Left hindlimb (tissue), 1 donor: ENCODE data around the gene DNAJC3.
"Not testable (repeated sequence)": the region's sequence is repeated elsewhere in the genome, so short reads cannot be mapped to it uniquely, and the experiment has no call there.

Source experiments
- DNase-seq: peaks from one replicate; pipeline ENCODE4 v3.0.0-alpha.2; 2018

The DNAJC3 gene

GRCh38 chr13:95722241-95722640 is 45.3 kb downstream of the DNAJC3 start:
- DNase-seq = no peak

- no peak for DNase-seq
These were observed 46.5 kb downstream of the DNAJC3 start for GRCh38 chr13:95723438-95723837.

DNA sequence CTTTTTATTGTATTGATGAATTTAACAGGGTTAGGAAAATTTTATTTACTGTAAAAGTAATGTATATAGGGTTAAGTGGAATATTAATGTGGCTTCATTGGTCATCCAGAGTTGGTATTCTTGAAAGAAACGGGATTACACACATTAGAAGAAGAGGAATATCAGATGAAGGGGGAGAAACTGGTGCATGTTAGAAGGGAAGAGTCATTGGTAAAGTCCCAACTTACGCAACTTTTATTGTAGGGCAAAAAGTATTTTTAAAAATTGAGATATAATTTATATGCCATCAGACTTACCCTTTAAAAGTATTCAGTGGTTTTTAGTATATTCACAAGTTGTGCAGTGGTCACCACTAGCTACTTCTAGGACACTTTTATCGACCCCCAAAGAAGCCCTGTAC is 47.3 kb downstream of the DNAJC3 start:
- DNase-seq = no peak

GRCh38 chr13:95726876-95727275 is 49.9 kb downstream of the DNAJC3 start:
- no peak for DNase-seq

DNA sequence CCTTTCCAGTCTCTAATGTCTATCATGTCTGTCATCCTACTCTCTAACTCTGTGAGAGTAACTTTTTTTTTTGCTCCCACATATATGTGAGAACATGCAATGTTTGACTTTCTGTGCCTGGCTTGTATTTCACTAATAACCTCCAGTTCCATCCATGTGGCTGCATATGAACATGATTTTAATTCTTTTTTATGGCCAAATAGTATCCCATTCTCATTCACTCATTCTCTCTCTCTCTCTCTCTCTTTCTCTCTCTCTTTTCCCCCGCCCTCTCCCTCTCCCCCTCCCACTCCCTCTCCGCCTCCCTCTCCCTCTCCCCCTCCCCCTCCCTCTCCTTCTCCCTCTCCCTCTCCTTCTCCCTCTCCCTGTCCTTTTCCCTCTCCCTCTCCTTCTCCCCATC is 52.0 kb downstream of the DNAJC3 start:
- DNase-seq = no peak

GRCh38 chr13:95734124-95734523 is 57.2 kb downstream of the DNAJC3 start:
- no peak for DNase-seq

DNA sequence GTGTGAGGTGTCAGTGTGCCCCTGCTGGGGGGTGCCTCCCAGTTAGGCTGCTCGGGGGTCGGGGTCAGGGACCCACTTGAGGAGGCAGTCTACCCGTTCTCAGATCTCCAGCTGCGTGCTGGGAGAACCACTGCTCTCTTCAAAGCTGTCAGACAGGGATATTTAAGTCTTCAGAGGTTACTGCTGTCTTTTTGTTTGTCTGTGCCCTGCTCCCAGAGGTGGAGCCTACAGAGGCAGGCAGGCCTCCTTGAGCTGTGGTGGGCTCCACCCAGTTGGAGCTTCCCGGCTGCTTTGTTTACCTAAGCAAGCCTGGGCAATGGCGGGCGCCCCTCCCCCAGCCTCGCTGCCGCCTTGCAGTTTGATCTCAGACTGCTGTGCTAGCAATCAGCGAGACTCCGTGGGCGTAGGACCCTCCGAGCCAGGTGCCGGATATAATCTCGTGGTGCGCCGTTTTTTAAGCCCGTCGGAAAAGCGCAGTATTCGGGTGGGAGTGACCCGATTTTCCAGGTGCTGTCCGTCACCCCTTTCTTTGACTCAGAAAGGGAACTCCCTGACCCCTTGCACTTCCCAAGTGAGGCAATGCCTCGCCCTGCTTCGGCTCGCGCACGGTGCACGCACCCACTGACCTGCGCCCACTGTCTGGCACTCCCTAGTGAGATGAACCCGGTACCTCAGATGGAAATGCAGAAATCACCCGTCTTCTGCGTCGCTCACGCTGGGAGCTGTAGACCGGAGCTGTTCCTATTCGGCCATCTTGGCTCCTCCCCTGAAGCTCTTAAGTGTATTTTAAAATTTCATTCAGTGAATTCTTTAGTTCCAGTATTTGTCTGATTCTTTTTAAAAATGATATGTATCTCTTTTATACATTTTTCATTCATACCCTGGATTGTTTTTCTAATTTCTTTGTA is 63.4 kb downstream of the DNAJC3 start:
- DNase-seq = not testable (repeated sequence)

GRCh38 chr13:95740979-95741320 is 64.0 kb downstream of the DNAJC3 start:
- DNase-seq = no peak

- DNase-seq = no peak
These were observed 64.9 kb downstream of the DNAJC3 start for GRCh38 chr13:95741584-95742563.

DNA sequence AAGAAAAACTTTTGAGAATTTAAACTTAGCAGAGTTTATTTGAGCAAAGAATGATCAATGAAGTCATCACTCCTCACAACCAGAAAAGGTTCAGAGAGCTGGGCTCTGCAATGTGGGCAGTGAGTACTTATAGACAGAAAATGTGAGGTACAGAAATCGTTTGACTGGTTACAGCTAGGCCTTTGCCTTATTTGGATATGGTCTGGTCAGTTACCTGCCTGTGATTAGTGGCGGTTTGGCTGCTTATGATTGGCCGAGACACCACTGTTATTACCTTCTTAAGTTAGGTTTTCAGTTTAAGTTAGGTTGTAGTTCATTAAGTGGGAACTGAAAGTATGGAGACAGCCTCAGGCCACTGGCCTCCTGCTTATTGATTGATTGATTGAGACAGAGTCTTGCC is 66.3 kb downstream of the DNAJC3 start:
- no peak for DNase-seq

- DNase-seq = no peak
These were observed 68.3 kb downstream of the DNAJC3 start for GRCh38 chr13:95745289-95745688.

GRCh38 chr13:95745752-95746151 is 68.8 kb downstream of the DNAJC3 start:
- no peak for DNase-seq

GRCh38 chr13:95749545-95749944 is 72.6 kb downstream of the DNAJC3 start:
- no peak for DNase-seq

DNA sequence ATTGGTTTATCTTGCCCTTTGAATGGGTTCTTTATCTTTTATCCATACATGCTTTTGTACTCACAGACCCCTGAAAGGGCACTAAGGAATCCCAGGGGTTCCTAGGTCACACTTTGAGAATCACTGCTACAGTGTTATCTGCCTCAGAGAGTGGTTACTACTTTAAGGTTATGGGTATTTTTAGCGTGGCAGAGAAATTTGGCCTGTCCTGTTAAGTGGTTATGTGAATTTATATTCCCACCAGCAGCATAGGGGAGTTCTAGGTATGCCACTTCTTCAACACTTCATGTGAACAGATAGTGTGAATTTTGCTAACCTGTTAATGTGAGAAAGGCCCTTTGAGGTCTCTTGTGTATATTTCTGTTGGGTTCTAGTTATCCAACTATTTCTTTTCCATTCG is 75.7 kb downstream of the DNAJC3 start:
- no peak for DNase-seq

DNA sequence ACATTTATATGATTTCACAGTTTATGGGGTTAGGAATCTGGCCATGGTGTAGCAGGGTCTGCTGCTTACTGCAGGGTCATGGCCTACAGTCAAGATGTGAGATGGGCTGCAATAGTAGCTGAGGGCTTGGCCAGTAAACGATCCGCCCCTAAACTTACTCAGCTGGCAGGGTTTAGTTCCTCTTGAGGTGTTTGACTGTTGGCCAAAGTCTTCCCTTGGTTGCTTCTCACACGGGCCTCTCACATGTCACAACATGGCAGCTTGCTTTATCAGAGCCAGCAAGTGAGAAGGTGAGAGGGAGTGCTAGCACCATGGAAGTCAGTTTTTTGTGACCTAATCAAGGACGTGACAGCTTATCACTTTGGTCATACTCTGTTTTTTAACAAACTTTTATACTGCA is 77.1 kb downstream of the DNAJC3 start:
- DNase-seq = no peak

- no peak for DNase-seq
These were observed 79.1 kb downstream of the DNAJC3 start for GRCh38 chr13:95756072-95756471.

GRCh38 chr13:95762626-95763025 is 85.7 kb downstream of the DNAJC3 start:
- not testable (repeated sequence) for DNase-seq

DNA sequence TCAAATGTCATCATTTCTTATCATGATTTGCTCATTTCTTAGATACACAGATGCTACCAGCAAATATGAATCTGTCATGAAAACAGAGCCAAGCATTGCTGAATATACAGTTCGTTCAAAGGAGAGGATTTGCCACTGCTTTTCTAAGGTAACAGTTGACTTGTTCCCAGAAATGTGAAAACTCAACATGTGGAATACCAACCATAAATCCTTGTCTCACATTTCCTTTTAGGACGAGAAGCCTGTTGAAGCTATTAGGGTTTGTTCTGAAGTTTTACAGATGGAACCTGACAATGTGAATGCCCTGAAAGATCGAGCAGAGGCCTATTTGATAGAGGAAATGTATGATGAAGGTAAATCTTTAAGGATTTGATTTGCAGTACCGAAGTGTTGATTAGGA is 86.7 kb downstream of the DNAJC3 start:
- DNase-seq = no peak

GRCh38 chr13:95771905-95772304 is 95.0 kb downstream of the DNAJC3 start:
- DNase-seq = no peak

DNA sequence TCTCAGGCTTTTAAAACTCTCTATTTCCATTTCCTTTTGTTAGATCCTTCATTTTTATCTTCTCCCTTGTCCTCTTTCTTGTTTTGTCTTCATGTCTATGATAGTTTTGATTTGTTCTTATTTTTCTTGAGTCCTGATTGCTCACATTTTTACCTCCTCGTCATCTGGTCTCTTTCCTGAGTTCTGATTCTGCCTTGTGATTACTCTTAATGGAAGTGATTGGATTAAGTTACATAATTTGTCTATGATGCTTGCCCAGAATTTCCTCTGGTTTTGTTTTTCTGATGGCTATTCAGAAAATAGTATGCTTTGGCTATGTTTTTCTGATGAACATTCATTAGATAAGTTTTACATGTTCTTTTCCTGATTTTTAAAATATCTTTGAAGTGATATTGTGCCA is 102.6 kb downstream of the DNAJC3 start:
- DNase-seq = no peak

DNA sequence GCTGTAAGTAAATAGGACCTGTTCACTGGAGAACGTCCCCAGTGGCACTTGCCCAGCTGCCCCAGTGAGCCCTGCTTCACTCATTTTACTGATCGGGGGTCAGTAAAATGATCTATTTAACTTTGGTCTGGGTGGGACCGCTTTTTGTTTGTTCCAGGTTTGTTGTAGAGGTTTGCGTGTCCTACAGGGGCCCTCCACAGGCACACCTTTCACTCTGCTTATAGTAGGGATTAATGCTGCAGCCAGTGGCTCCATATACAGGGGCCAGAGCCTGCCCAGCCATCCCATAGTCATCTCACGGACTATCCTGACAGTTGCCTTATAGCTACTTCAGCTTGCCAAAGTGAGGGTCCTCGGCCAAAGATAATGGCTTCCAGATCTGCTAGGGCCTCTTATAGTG is 104.1 kb downstream of the DNAJC3 start:
- no peak for DNase-seq

DNA sequence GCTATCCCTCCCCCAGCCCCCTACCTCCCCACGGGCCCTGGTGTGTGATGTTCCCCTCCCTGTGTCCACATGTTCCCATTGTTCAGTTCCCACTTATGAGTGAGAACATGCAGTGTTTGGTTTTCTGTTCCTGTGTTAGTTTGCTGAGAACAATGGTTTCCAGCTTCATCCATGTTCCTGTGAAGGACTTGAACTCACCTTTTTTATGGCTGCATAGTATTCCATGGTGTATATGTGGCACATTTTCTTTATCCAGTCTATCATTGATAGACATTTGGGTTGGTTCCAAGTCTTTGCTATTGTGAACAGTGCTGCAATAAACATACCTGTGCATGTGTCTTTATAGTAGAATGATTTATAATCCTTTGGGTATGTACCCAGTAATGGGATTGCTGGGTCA is 105.0 kb downstream of the DNAJC3 start:
- not testable (repeated sequence) for DNase-seq

GRCh38 chr13:95783747-95784146 is 106.8 kb downstream of the DNAJC3 start:
- DNase-seq = no peak
